ENCODE data around the gene HECW1.

HECW1 gene

GRCh38 chr7:43353902-43354301, 241.5 kb downstream of the HECW1 start:
- TF ChIP-seq ZNF70 (CRISPR knock-in tag; IDR thresholded peaks at IDR 0.05) (no peak), TOX (CRISPR knock-in tag; IDR thresholded peaks at IDR 0.05; ENCODE audit: borderline replicate concordance) (no peak), CSDC2 (CRISPR knock-in tag; IDR thresholded peaks at IDR 0.05) (no peak), PATZ1 (CRISPR knock-in tag; IDR thresholded peaks at IDR 0.05; ENCODE audit: borderline replicate concordance) (no peak), CSRNP3 (CRISPR knock-in tag; IDR thresholded peaks at IDR 0.05) (no peak)
- ATAC-seq: no peak

- ATAC-seq: no peak
- no peak for TF ChIP-seq CSRNP3 (CRISPR knock-in tag; IDR thresholded peaks at IDR 0.05)
- no peak for TF ChIP-seq ISL1 (CRISPR knock-in tag; IDR thresholded peaks at IDR 0.05)
- no peak for TF ChIP-seq POU6F1 (CRISPR knock-in tag; IDR thresholded peaks at IDR 0.05; ENCODE audit: borderline replicate concordance, low read depth)
- no peak for TF ChIP-seq SNAI2 (CRISPR knock-in tag; IDR thresholded peaks at IDR 0.05)
- TF ChIP-seq BACH2 (CRISPR knock-in tag; IDR thresholded peaks at IDR 0.05; ENCODE audit: borderline replicate concordance): no peak
- TF ChIP-seq ZFP30 (CRISPR knock-in tag; IDR thresholded peaks at IDR 0.05): no peak
- TF ChIP-seq PPARA (CRISPR knock-in tag; IDR thresholded peaks at IDR 0.05; ENCODE audit: borderline replicate concordance): no peak
- TF ChIP-seq CREB5 (CRISPR knock-in tag; IDR thresholded peaks at IDR 0.05; ENCODE audit: low read depth): no peak
- no peak for TF ChIP-seq TOX (CRISPR knock-in tag; IDR thresholded peaks at IDR 0.05; ENCODE audit: borderline replicate concordance)
- TF ChIP-seq CSDC2 (CRISPR knock-in tag; IDR thresholded peaks at IDR 0.05): no peak
- no peak for TF ChIP-seq ARNTL (CRISPR knock-in tag; IDR thresholded peaks at IDR 0.05; ENCODE audit: borderline replicate concordance, low read depth)
- no peak for TF ChIP-seq PATZ1 (CRISPR knock-in tag; IDR thresholded peaks at IDR 0.05; ENCODE audit: borderline replicate concordance)
- TF ChIP-seq ZC3H10 (CRISPR knock-in tag; IDR thresholded peaks at IDR 0.05): no peak
- no peak for TF ChIP-seq GLIS3 (CRISPR knock-in tag; IDR thresholded peaks at IDR 0.05)
- no peak for TF ChIP-seq OSR1 (CRISPR knock-in tag; IDR thresholded peaks at IDR 0.05)
- TF ChIP-seq ZNF70 (CRISPR knock-in tag; IDR thresholded peaks at IDR 0.05): no peak
- no peak for TF ChIP-seq RARB (CRISPR knock-in tag; IDR thresholded peaks at IDR 0.05)
- TF ChIP-seq ZNF8 (CRISPR knock-in tag; IDR thresholded peaks at IDR 0.05): no peak
Measured at GRCh38 chr7:43362652-43363034, 250.2 kb downstream of the HECW1 start.

- TF ChIP-seq CSRNP3 (CRISPR knock-in tag; IDR thresholded peaks at IDR 0.05): no peak
- TF ChIP-seq ZNF8 (CRISPR knock-in tag; IDR thresholded peaks at IDR 0.05): no peak
- TF ChIP-seq BACH2 (CRISPR knock-in tag; IDR thresholded peaks at IDR 0.05; ENCODE audit: borderline replicate concordance): no peak
- no peak for TF ChIP-seq ISL1 (CRISPR knock-in tag; IDR thresholded peaks at IDR 0.05)
- no peak for TF ChIP-seq PPARA (CRISPR knock-in tag; IDR thresholded peaks at IDR 0.05; ENCODE audit: borderline replicate concordance)
- ATAC-seq: no peak
Measured at GRCh38 chr7:43363035-43363791, 250.8 kb downstream of the HECW1 start.

Data from SK-N-SH treated with all-trans-retinoic acid at 6 μM for 48 hours (cell line).